Stimulated activated CD8-positive, alpha-beta memory T cell treated with anti-CD3 and anti-CD28 coated beads, Interleukin-4, amount 100 ng/mL, for 48 hours (primary cell): ENCODE results near the gene TCL1B.
"Not testable (repeated sequence)": the region's sequence is repeated elsewhere in the genome, so short reads cannot be mapped to it uniquely, and the experiment has no call there.

Experiments
- DNase-seq: peaks from one replicate; pipeline ENCODE4 v3.0.0-alpha.2; 2020

Gene TCL1B

GRCh38 chr14:95685978-95686922 lies at the start of gene TCL1B:
TSS of gene TCL1B (plus strand) at chr14:95686426. CDS start at chr14:95686468, 42 bp downstream.
- DNase-seq = no peak

- no peak for DNase-seq
Observed at GRCh38 chr14:95644981-95645380, 41.2 kb upstream of the TCL1B start.

- no peak for DNase-seq
Observed at GRCh38 chr14:95645389-95645996, 40.7 kb upstream of the TCL1B start.

GRCh38 chr14:95647926-95648325 lies 38.3 kb upstream of the TCL1B start:
- no peak for DNase-seq

GRCh38 chr14:95649230-95649629 lies 37.0 kb upstream of the TCL1B start:
- DNase-seq = no peak

GRCh38 chr14:95651028-95651427 lies 35.2 kb upstream of the TCL1B start:
- DNase-seq = no peak

- DNase-seq = no peak
Observed at GRCh38 chr14:95651821-95652583, 34.2 kb upstream of the TCL1B start.

- no peak for DNase-seq
Observed at GRCh38 chr14:95652690-95653089, 33.5 kb upstream of the TCL1B start.

- no peak for DNase-seq
Observed at GRCh38 chr14:95655461-95655860, 30.8 kb upstream of the TCL1B start.

GRCh38 chr14:95656634-95657033 lies 29.6 kb upstream of the TCL1B start:
- DNase-seq = no peak

GRCh38 chr14:95657454-95657853 lies 28.8 kb upstream of the TCL1B start:
- DNase-seq = no peak

- no peak for DNase-seq
Observed at GRCh38 chr14:95659293-95659989, 26.8 kb upstream of the TCL1B start.

- DNase-seq = no peak
Observed at GRCh38 chr14:95659990-95660385, 26.2 kb upstream of the TCL1B start.

GRCh38 chr14:95660651-95661515 lies 25.3 kb upstream of the TCL1B start:
- no peak for DNase-seq

GRCh38 chr14:95662376-95663186 lies 23.6 kb upstream of the TCL1B start:
- no peak for DNase-seq

GRCh38 chr14:95663226-95663797 lies 22.9 kb upstream of the TCL1B start:
- no peak for DNase-seq

- no peak for DNase-seq
Observed at GRCh38 chr14:95664066-95664465, 22.2 kb upstream of the TCL1B start.

- no peak for DNase-seq
Observed at GRCh38 chr14:95664546-95664945, 21.7 kb upstream of the TCL1B start.

- not testable (repeated sequence) for DNase-seq
Observed at GRCh38 chr14:95665530-95665929, 20.7 kb upstream of the TCL1B start.

GRCh38 chr14:95666450-95666849 lies 19.8 kb upstream of the TCL1B start:
- no peak for DNase-seq
